ENCODE data around the gene NEU2.

GRCh38 chr2:233059547-233059796 is 27.0 kb downstream of the NEU2 start:
- TF ChIP-seq CTCF (IDR thresholded peaks at IDR 0.05; ENCODE audit: low read length) (no peak), EZH2 (optimal IDR thresholded peaks at IDR 0.05; ENCODE audit: low read depth, low read length) (no peak)
